GM18870 (cell line): ENCODE data around the gene LPP.

Source experiments
- ATAC-seq: cut with Tn5 transposase; IDR thresholded peaks from one replicate; pipeline ENCODE4 v1.9.1; 2021; ENCODE audit warnings: moderate library complexity; ENCODE audit not compliant: unreplicated experiment

Gene LPP

GRCh38 chr3:188134856-188135255, 19.1 kb upstream of the LPP start:
- ATAC-seq = no peak

GRCh38 chr3:188135271-188135670, 18.7 kb upstream of the LPP start:
- ATAC-seq = no peak

GRCh38 chr3:188137051-188137450, 16.9 kb upstream of the LPP start:
- ATAC-seq = no peak

- no peak for ATAC-seq
These were observed 14.5 kb upstream of the LPP start for GRCh38 chr3:188139466-188139865.

GRCh38 chr3:188146219-188146618, 7.7 kb upstream of the LPP start:
- ATAC-seq = no peak

GRCh38 chr3:188147782-188148181, 6.2 kb upstream of the LPP start:
- no peak for ATAC-seq

- ATAC-seq = no peak
These were observed 5.6 kb upstream of the LPP start for GRCh38 chr3:188148318-188148717.

GRCh38 chr3:188149587-188149986, 4.4 kb upstream of the LPP start:
- no peak for ATAC-seq

- no peak for ATAC-seq
These were observed 3.0 kb upstream of the LPP start for GRCh38 chr3:188150982-188151381.

GRCh38 chr3:188151438-188151837, 2.5 kb upstream of the LPP start:
- ATAC-seq = no peak

- no peak for ATAC-seq
These were observed 1.1 kb upstream of the LPP start for GRCh38 chr3:188152660-188153436.

GRCh38 chr3:188153437-188154013, 432 bp upstream of the LPP start:
- ATAC-seq = no peak

GRCh38 chr3:188154809-188155574, 1.0 kb downstream of the LPP start:
- ATAC-seq = no peak

- ATAC-seq = no peak
These were observed 2.1 kb downstream of the LPP start for GRCh38 chr3:188156056-188156455.

- ATAC-seq = no peak
These were observed 3.5 kb downstream of the LPP start for GRCh38 chr3:188157407-188157806.

- no peak for ATAC-seq
These were observed 4.0 kb downstream of the LPP start for GRCh38 chr3:188157971-188158370.

GRCh38 chr3:188158731-188159310, 4.9 kb downstream of the LPP start:
- ATAC-seq = no peak

- no peak for ATAC-seq
These were observed 6.8 kb downstream of the LPP start for GRCh38 chr3:188160751-188161150.

GRCh38 chr3:188164248-188164687, 10.3 kb downstream of the LPP start:
- ATAC-seq = no peak

GRCh38 chr3:188165596-188165995, 11.6 kb downstream of the LPP start:
- ATAC-seq = no peak

GRCh38 chr3:188166441-188166840, 12.5 kb downstream of the LPP start:
- ATAC-seq = no peak

- ATAC-seq = no peak
These were observed 14.2 kb downstream of the LPP start for GRCh38 chr3:188168186-188168585.
